ENCODE results near the gene SC5D. TPM values are rescaled to one million over a fixed set of nuclear protein-coding genes. Genes with fewer than 3 reads are reported as not detected.

The SC5D gene
- total RNA-seq, 4 donors from 2014 or later, result 18.5 to 23.7 (median 20.6) TPM

DNA sequence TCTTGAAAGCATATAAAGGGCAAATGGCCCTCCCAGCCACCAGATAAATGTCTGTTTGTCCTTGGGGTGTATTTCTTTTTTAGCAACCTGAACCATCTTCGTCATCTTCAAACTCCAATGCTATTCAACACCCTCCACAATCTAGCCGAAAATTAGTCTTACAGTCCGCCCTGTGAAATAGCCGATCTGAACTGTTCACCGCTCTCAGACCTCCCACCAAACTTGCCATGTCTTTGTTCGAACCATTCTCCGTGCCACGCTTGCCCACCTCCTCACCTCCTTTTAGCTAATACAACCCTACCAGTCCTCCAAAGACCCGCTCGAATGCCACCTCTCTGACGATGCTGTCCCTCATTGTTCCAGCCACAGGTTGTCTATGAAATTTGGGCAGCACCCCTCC lies 46.0 kb downstream of the SC5D start:
- Histone ChIP-seq H3K4me3 (no peak overlapping the region), H3K27me3 (no peaks in the 10 kb centered on the region), H3K36me3 (no peaks in the 10 kb centered on the region), H3K27ac (replicated peaks in 1 of 4) (no peak overlapping the region), H3K4me1 (peaks cover 0 to 12% (median 6%) of the 10 kb centered on the region in 4 donors), H3K9me3 (no peaks in the 10 kb centered on the region)
- no peak for DNase-seq (ENCODE audit: extremely low spot score)
- 97% methylated on average over 11 of the region's 11 CpGs for WGBS
- TF ChIP-seq, protein P1, sequence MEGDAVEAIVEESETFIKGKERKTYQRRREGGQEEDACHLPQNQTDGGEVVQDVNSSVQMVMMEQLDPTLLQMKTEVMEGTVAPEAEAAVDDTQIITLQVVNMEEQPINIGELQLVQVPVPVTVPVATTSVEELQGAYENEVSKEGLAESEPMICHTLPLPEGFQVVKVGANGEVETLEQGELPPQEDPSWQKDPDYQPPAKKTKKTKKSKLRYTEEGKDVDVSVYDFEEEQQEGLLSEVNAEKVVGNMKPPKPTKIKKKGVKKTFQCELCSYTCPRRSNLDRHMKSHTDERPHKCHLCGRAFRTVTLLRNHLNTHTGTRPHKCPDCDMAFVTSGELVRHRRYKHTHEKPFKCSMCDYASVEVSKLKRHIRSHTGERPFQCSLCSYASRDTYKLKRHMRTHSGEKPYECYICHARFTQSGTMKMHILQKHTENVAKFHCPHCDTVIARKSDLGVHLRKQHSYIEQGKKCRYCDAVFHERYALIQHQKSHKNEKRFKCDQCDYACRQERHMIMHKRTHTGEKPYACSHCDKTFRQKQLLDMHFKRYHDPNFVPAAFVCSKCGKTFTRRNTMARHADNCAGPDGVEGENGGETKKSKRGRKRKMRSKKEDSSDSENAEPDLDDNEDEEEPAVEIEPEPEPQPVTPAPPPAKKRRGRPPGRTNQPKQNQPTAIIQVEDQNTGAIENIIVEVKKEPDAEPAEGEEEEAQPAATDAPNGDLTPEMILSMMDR (IDR thresholded peaks at IDR 0.05), result no peak
- TF ChIP-seq POLR2AphosphoS5 (IDR thresholded peaks at IDR 0.05), result no peak
- no peak for TF ChIP-seq POLR2A (IDR thresholded peaks at IDR 0.05; ENCODE audit: low read depth)
- no peak for TF ChIP-seq EP300 (IDR thresholded peaks at IDR 0.05)
- intact Hi-C loops (cut with DNase I), result no loop called here

DNA sequence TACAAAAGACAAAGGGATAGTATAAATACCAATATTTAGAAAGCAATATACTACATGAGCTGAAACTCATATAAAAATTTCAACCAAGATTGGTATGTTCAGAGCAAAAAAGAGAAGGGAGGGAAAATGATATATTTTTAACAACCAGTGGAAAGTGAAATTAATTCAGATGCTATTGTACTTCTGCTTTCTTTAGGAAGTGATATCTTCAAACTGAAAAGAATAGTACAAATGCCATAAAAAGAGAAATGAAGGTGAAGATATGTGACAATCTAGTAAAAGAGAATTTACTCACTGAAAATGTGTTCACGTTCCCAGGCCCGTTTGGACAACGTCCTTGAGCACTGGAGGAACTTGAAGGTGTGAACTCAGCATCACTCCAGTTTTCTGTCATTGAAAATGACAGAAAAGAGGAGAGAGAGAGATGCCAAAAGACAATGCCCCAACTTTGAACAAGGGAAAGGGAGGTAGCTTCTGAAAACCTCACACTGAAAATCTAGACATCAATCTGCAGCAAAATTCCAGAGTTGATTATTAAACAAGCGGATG lies 47.5 kb downstream of the SC5D start:
- intact Hi-C loops (cut with DNase I), result no loop called here
- Histone ChIP-seq H3K4me1 (peaks cover 0 to 12% (median 6%) of the 10 kb centered on the region in 4 donors), H3K27me3 (no peaks in the 10 kb centered on the region), H3K9me3 (no peaks in the 10 kb centered on the region), H3K27ac (replicated peaks in 1 of 4) (no peak overlapping the region), H3K4me3 (no peak overlapping the region), H3K36me3 (no peaks in the 10 kb centered on the region)
- no peak for DNase-seq (ENCODE audit: extremely low spot score)
- 78% methylated on average over 4 of the region's 4 CpGs for WGBS
- TF ChIP-seq POLR2A (IDR thresholded peaks at IDR 0.05; ENCODE audit: low read depth) (no peak), POLR2AphosphoS5 (IDR thresholded peaks at IDR 0.05) (no peak), EP300 (IDR thresholded peaks at IDR 0.05) (no peak)
- TF ChIP-seq, protein P1 (IDR thresholded peaks at IDR 0.05), result no peak

DNA sequence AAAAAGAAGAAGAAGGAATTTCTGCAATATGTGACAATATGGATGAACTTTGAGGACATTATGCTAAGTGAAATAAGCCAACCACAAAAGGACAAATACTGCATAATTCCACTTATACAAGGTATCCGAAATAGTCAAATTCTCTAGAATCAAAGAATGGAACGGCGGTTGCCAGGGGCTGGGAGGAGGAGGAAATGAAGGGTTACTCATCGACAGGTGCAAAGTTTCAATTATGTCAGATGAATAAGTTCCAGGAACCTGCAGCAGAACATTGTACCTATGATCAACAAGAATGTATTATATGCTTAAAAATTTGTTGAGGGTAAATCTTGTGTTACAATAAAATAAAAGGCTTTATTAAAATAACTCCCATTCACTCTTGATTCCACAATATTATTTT lies 49.0 kb downstream of the SC5D start:
- Histone ChIP-seq H3K9me3 (no peaks in the 10 kb centered on the region), H3K36me3 (no peaks in the 10 kb centered on the region), H3K27ac (replicated peaks in 1 of 4) (no peak overlapping the region), H3K27me3 (no peaks in the 10 kb centered on the region), H3K4me3 (no peak overlapping the region), H3K4me1 (peaks cover 0 to 12% (median 6%) of the 10 kb centered on the region in 4 donors)
- no peak for TF ChIP-seq POLR2A (IDR thresholded peaks at IDR 0.05; ENCODE audit: low read depth)
- TF ChIP-seq EP300 (IDR thresholded peaks at IDR 0.05), result no peak
- TF ChIP-seq, protein P1 (IDR thresholded peaks at IDR 0.05), result no peak
- no peak for TF ChIP-seq POLR2AphosphoS5 (IDR thresholded peaks at IDR 0.05)
- 79% methylated on average over 4 of the region's 4 CpGs for WGBS
- intact Hi-C loops (cut with DNase I), result no loop called here
- DNase-seq (ENCODE audit: extremely low spot score), result no peak

DNA sequence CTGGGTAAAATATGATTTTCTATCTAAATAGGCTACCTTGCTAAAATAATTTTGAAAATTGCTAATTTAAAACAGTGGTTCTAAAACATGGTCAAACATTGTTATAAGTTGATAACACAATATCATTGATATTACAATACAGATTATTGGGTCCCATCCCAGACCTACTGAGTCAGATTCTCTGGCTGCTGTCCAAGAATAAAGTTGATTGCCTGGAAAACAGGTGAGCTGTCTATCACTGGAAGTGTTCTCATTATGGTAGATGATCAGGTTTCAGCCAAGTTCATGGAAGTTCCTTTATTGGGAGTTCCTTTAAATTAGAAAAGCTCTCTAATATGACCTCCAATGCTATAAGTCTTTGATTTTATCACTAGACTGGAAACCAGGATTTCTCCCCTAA lies 52.3 kb downstream of the SC5D start:
- Histone ChIP-seq H3K4me1 (peaks cover 0 to under 1% (median under 1%) of the 10 kb centered on the region in 4 donors), H3K27ac (replicated peaks in 1 of 4) (no peak overlapping the region), H3K36me3 (no peaks in the 10 kb centered on the region), H3K27me3 (no peaks in the 10 kb centered on the region), H3K4me3 (no peak overlapping the region), H3K9me3 (no peaks in the 10 kb centered on the region)
- intact Hi-C loops (cut with DNase I), result no loop called here
- no peak for DNase-seq (ENCODE audit: extremely low spot score)
- no peak for TF ChIP-seq EP300 (IDR thresholded peaks at IDR 0.05)
- TF ChIP-seq POLR2AphosphoS5 (IDR thresholded peaks at IDR 0.05), result no peak
- no peak for TF ChIP-seq POLR2A (IDR thresholded peaks at IDR 0.05; ENCODE audit: low read depth)
- TF ChIP-seq, protein P1 (IDR thresholded peaks at IDR 0.05), result no peak

DNA sequence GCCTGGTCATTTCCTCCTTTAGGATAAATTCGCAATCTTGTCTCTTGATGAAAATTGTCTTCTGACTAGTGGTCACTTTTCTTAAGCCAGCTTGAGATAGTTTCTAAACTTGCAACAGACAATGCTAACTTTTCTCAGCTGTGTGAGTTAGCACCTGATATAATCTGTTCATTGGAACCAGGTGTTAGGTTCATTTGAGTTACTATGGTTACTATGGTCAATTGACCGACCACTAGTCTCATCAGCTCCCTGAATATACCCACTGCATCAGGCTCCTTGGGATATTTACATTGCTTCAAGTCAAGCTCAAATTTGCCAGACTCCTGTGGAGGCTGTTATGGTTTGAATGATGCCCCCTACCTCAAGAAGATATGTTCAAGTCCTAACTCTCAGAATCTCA lies 54.5 kb downstream of the SC5D start:
- Histone ChIP-seq H3K4me3 (no peak overlapping the region), H3K4me1 (peaks cover 0 to 22% (median 21%) of the 10 kb centered on the region in 4 donors), H3K36me3 (no peaks in the 10 kb centered on the region), H3K9me3 (no peaks in the 10 kb centered on the region), H3K27me3 (no peaks in the 10 kb centered on the region), H3K27ac (replicated peaks in 1 of 4) (no peak overlapping the region)
- DNase-seq (ENCODE audit: extremely low spot score), result no peak
- intact Hi-C loops (cut with DNase I), result no loop called here
- WGBS, result 92% methylated on average over 2 of the region's 2 CpGs
- no peak for TF ChIP-seq POLR2AphosphoS5 (IDR thresholded peaks at IDR 0.05)
- TF ChIP-seq POLR2A (IDR thresholded peaks at IDR 0.05; ENCODE audit: low read depth), result no peak
- TF ChIP-seq, protein P1 (IDR thresholded peaks at IDR 0.05), result no peak
- TF ChIP-seq EP300 (IDR thresholded peaks at IDR 0.05), result no peak

All from esophagus muscularis mucosa (tissue), 4 donors.